Right renal cortex interstitium (tissue), 3 donors: ENCODE measurements around the gene SLC36A1. TPM values are rescaled to one million over a fixed set of nuclear protein-coding genes. Genes with fewer than 3 reads are reported as not detected.
"Not testable (repeated sequence)": the region's sequence is repeated elsewhere in the genome, so short reads cannot be mapped to it uniquely, and the experiment has no call there.

Experiments used
- DNase-seq, 3 donors: peaks; one replicate each; pipeline ENCODE4 v3.0.0-alpha.2; 2013; ENCODE audit warnings: low read depth in 3 of 3, low spot score in 2 of 3
- polyA plus RNA-seq, 3 donors: library from polyadenylated mRNA; unstranded; fragments of 120-200 nt; gene quantifications; one replicate each; pipeline ENCODE4 v1.2.1, GENCODE V29; 2013; ENCODE audit not compliant: insufficient read length in 3 of 3

Gene SLC36A1
- polyA plus RNA-seq, 3 donors, result 6.8 to 8.7 (median 7.6) TPM

GRCh38 chr5:151483176-151483575 is 35.8 kb downstream of the SLC36A1 start:
- no peak for DNase-seq

- no peak for DNase-seq
Observed at GRCh38 chr5:151483647-151484046, 36.2 kb downstream of the SLC36A1 start.

DNA sequence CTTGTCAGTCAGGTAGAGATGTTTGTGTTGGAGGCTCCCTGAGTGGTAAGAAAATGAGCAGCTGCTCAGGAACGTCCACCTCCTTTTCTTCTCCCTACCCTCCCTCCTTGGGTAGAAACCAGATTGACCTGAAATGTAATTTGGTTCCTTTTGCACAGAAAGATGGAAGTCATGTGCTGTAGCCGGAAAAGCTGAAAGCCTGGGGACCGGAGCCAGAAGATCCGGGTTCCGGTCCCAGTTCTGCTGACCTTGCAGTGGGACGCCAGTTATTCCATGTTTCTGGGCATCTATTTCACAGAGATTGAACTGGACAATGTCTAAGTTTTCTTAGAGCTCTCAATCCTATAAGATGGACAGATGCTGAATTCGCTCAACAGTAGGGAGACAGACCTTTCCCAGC is 40.1 kb downstream of the SLC36A1 start:
- no peak for DNase-seq

DNA sequence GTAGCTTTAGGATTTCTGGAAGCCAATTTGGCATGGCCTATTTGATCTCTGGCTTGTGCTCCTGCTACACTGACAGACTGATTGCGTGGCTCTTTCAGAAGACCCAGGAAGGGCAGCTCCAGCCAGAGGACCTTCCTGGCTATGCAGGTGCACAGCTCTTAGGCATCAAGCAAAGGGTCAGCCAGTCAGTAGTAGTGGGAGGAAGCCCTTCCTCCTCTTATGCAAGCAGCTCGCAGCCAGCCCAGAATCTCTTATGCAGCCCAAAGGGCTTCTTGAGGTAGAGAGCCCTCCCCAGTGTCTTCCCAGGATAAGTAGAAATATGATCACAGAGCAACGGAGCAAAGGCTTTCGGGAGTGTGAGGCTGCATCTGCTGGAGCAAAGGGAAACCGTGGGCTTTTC is 43.2 kb downstream of the SLC36A1 start:
- no peak for DNase-seq

DNA sequence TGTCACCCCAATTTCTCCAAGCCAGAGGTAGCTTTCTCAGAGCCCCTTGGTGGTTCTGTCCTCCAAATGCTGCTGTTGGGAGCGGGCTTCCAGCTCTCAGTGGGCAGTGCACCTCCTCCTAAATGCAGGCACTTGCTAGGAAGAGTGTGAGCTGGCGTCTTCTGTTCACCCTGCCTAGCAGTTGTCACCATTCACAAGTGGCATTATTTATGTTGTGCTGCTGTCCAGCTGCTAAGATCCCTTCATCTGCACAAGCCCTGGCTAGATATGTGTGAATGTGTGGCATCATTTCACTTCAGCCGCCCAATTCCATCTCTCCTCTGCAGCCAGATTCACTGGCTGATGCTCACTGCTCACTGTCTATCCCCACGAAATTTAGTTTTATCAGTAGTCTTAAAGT is 43.7 kb downstream of the SLC36A1 start:
- no peak for DNase-seq

GRCh38 chr5:151492729-151493128 is 45.3 kb downstream of the SLC36A1 start:
- DNase-seq, result no peak

DNA sequence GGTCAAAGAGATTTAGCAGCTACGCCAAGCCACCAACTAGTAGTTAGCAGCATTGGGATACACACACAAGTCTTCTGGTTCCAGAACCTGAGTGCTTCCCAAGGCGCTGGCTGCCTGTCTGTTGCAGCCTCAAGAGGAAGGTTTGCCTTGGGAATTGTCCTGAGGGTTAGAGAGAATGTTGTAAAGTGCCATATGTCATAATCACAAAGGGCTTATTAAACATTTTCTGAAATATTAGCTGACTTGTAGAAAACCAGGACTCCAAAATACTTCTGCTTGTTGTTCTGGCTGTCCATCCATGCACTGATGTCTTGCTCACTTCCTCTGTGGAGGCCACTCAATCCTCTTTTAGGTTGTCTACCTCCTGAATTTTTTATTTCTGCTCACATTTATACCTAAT is 46.3 kb downstream of the SLC36A1 start:
- DNase-seq, result no peak

DNA sequence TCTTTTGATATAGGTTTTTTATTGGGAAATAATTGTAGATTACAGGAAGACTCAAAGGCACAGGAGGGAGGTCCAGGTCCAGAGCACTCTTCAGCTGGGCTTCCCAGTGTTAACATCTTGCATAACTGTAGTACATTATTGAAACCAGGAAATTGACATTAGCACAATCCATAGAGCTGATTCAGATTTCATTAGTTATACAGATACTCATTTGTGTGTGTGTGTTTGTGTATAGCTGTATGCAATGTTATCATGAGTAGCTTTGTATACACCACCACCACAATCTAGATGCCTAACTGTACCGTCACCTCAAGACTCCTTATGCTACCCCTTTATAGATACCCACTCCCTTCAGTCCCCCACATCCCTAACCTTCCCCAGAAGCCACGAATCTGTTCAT is 47.9 kb downstream of the SLC36A1 start:
- DNase-seq, result no peak

DNA sequence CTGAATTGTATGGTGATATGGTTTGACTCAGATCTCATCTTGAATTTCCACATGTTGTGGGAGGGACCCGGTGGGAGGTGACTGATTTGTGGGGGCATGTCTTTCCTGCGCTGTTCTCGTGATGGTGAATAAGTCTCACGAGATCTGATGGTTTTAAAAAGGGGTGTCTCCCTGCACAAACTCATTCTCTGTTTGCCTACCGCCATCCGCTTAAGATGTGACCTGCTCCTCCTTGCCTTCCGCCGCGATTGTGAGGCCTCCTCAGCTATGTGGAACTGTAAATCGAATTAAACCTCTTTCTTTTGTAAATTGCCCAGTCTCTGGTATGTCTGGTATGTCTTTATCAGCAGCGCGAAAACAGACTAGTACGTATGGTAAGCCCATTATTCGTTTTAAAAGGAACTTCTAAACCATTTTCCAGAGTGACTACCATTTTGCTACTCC is 48.7 kb downstream of the SLC36A1 start:
- no peak for DNase-seq

GRCh38 chr5:151497391-151498002 is 50.1 kb downstream of the SLC36A1 start:
- no peak for DNase-seq

DNA sequence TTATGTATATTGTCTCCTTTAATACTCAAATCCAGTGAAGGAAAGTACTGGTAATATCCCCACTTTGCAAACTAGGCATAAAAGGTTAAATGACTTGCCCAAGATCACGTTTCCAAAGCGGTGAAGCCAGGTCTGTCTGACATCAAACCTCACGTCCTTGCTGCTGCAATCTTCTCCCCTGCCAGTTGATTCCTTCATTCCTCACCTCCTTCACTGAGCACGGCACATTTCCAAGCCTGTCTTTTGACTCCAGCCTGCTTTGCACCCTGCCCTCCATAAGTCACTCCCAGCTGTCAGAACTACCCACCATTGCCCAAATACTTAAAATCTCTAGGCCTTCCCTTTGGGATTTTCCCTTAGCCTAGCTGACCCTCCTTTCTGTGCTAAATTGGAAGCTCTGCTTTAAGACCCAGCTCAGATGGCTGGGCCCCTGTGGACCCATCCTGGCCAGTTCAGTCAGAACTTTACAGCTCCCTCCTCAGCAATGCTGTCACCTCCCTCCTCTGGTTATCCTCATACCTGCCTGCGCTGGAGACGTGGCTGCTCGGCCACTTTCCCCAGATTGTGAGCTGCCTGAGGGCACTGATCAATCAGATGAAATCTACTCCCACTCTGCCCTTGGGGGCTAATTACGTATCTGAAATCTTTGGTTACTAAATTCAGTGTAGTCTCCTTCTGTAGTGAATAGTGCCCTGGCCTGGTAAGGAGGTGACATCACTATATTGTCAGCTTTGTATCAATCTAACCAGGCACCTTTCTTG is 51.2 kb downstream of the SLC36A1 start:
- no peak for DNase-seq

- DNase-seq, result no peak
Observed at GRCh38 chr5:151499501-151500035, 52.2 kb downstream of the SLC36A1 start.

DNA sequence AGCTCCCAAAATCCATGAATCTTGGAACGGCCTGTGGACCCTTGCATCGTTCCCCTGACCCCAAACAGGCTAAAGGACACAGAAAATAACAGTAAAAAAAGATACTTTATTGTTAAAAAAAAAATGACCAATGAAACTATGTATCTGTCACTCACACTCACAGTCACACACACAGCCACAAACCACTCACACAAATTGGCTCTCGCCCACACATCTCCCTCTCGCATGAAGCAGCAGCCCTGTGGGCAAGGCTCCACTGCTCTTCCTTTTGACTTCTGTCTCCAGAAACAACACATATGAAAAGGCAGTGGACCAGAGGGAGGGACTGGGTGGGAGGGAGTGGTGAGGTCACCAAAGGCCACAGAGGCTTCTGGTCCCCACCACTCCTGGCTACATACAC is 56.6 kb downstream of the SLC36A1 start:
- DNase-seq, result no peak

- DNase-seq, result not testable (repeated sequence)
Observed at GRCh38 chr5:151508308-151508707, 60.9 kb downstream of the SLC36A1 start.

GRCh38 chr5:151509231-151509630 is 61.8 kb downstream of the SLC36A1 start:
- no peak for DNase-seq

- DNase-seq, result no peak
Observed at GRCh38 chr5:151509836-151510235, 62.4 kb downstream of the SLC36A1 start.

DNA sequence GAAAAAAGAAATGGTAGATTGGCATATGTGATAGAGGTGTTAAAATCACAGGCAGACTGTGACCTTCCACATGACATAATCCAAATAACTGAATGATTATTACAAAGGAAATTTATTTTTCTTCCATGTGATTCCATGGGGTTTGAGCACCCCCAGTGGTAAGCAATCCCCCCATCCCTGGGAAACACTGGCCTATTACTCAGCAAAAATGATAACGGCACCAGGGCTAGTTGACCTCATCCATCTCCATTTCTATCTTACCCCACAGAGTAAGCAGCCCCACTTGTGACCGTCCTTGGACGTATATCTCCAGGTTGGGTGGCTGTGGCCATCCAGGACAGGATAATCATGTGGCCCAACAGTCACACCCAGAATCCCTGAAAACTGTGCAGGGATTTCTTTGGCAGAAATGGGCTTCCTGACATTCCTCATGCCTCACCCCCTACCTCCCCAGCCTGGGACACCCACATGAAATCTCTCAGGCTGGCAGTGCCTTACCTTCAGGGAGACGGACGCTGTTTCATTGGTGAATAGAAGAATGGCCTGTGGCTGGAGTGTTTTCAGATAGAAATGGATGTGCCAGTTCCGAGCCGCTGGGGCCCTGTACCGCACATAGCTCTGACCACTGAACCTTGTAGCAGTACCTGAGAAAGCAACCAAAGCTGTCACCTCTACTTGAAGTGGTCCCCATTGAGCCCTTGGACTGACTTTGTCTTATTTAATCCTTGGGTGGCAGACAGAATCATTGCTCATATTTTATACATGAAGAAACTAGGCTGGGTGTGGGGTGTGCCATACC is 69.9 kb downstream of the SLC36A1 start:
- DNase-seq, result no peak

DNA sequence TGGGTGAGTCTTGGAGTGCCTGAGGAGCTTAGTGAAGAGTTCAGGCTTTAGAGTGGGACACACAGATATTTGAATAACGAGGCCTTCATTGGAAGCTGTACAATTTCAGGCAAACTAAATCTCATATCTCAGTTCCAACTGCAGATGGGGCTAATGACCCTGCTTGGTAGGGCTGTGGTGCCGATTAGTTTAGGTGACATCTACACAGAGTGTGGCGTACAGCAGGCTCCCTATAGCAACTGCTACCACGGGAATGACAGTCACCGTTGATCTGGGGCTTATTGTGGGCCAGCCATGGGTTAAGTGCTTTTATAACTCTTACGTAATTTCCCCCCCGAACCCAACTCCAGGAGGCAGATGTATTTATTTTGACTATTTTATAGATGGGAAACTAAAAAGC is 72.9 kb downstream of the SLC36A1 start:
- DNase-seq, result no peak

GRCh38 chr5:151522226-151522625 is 74.8 kb downstream of the SLC36A1 start:
- no peak for DNase-seq

- DNase-seq, result no peak
Observed at GRCh38 chr5:151523335-151523734, 75.9 kb downstream of the SLC36A1 start.

GRCh38 chr5:151528153-151528552 is 80.8 kb downstream of the SLC36A1 start:
- no peak for DNase-seq
